Suprapubic skin (tissue), 4 donors: ENCODE measurements around the gene DOHH. TPM values are rescaled to one million over a fixed set of nuclear protein-coding genes. Genes with fewer than 3 reads are reported as not detected.
A peak's percentile ranks its signal among the peaks of the same experiment; 100 is the strongest.

Source experiments
- DNase-seq, 2 donors: peaks; one replicate each; pipeline ENCODE4 v3.0.0-alpha.2; 2019; ENCODE audit warnings: low spot score in 2 of 2
- H3K27ac ChIP-seq: fragments of 200-600 bp; sonication (generic); one replicate; pipeline ENCODE4 v1.5.1; 2019
- H3K27me3 ChIP-seq: fragments of 200-600 bp; sonication (generic); one replicate; pipeline ENCODE4 v1.5.1; 2019
- H3K36me3 ChIP-seq: fragments of 200-600 bp; sonication (generic); one replicate; pipeline ENCODE4 v1.5.1; 2019
- H3K4me1 ChIP-seq: fragments of 200-600 bp; sonication (generic); one replicate; pipeline ENCODE4 v1.5.1; 2019
- H3K4me3 ChIP-seq: fragments of 200-600 bp; sonication (generic); one replicate; pipeline ENCODE4 v1.5.1; 2019; ENCODE audit warnings: mild to moderate bottlenecking
- H3K9me3 ChIP-seq: fragments of 200-600 bp; sonication (generic); one replicate; pipeline ENCODE4 v1.5.1; 2019
- EP300 ChIP-seq: sonication (generic); formaldehyde crosslinking; IDR thresholded peaks from one replicate; pipeline ENCODE4 v1.6.1; 2017; ENCODE audit warnings: antibody characterized with exemption
- POLR2A ChIP-seq, 2 donors: fragments of 450-650 bp; IDR thresholded peaks; one replicate each; pipeline ENCODE4 v1.6.1; 2017; ENCODE audit warnings: antibody characterized with exemption in 2 of 2, mild to moderate bottlenecking in 2 of 2, moderate library complexity in 2 of 2
- POLR2AphosphoS5 ChIP-seq, 3 donors: sonication (generic); formaldehyde crosslinking; IDR thresholded peaks; one replicate each; pipeline ENCODE4 v1.6.1; 2017; ENCODE audit warnings: antibody characterized with exemption in 3 of 3
- WGBS: methylation state at CpG from one replicate; pipeline ENCODE4 v1.1.5; 2018; 5-methylcytosine and 5-hydroxymethylcytosine counted together
- total RNA-seq, 4 donors: library from RNA; depleted of rRNA; stranded (reverse); fragments of >200 nt; gene quantifications; one replicate each; pipeline ENCODE4 v1.1.0, GENCODE V29; 2016
- TF ChIP-seq, protein P1 (sequence below), 2 donors: fragments of 200-600 bp in 1 of 2; fragments of 450-650 bp in 1 of 2; sonication (generic) in 1 of 2; IDR thresholded peaks; one replicate each; pipeline ENCODE4 v1.5.1; 2016 to 2019; ENCODE audit warnings: antibody characterized with exemption in 2 of 2, mild to moderate bottlenecking in 1 of 2, moderate library complexity in 1 of 2

Gene DOHH
- total RNA-seq, 4 donors from 2014 or later: 10.9 to 21.7 (median 17.9) TPM

DNA sequence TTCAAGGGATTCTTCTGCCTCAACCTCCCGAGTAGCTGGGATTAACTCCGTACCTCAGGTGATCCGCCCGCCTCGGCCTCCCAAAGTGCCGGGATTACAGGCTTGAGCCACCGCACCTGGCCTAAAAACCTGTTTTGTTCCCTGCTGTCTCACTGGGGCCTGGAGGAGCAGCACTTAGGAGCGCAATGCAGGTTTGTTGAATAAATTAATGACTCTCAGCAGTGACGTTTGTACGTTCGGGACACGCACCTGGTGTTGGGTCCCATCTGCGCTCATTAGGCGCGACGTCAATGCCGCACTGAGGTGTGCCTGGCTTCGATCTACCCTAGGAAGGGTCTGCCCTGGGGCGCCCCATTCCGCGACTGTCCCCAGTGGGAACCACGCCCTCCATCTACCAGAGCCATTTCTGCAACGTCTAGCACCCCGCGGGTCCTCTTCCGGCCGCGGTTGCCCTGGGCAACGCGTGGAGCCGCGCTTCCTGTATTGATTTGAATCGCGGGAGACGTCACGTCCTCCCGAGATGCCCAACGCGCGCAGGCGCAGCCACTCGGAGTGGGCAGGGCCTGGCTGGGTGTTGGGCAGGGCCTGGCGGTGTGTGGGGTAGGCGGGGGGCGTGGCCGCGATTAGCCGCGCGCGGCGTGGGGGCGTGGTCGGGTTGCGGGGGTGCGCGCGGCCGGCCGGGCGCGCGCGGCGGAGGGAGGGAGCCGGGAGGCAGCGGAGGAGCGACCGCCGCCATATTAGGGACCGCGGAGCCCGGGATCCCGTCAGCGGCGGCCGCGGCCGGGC, 5.3 kb upstream of the DOHH start, which contains the start of gene FZR1:
FZR1 (plus strand) TSS at position 714 of the 786 bp plus-strand sequence. CDS start 16,679 bp downstream, outside the sequence.
- Histone ChIP-seq H3K27ac (peak within 1 kb of the TSS; percentile 91), H3K27me3 (no peaks in the 10 kb centered on the region), H3K36me3 (peaks cover 21% of the 10 kb centered on the region), H3K9me3 (no peaks in the 10 kb centered on the region), H3K4me1 (peaks cover 35% of the 10 kb centered on the region), H3K4me3 (peak within 1 kb of the TSS; percentile 98)
- DNase-seq: peak; percentile 99 to 100
- WGBS: 4% methylated on average over 7 of the region's 79 CpGs
- TF ChIP-seq EP300 (no peak), POLR2AphosphoS5 (IDR thresholded peaks at IDR 0.05) (peak in 2 of 3 donors; percentile 57 to 72), POLR2A (IDR thresholded peaks at IDR 0.05) (peak; percentile 51 to 58)
- TF ChIP-seq, protein P1, sequence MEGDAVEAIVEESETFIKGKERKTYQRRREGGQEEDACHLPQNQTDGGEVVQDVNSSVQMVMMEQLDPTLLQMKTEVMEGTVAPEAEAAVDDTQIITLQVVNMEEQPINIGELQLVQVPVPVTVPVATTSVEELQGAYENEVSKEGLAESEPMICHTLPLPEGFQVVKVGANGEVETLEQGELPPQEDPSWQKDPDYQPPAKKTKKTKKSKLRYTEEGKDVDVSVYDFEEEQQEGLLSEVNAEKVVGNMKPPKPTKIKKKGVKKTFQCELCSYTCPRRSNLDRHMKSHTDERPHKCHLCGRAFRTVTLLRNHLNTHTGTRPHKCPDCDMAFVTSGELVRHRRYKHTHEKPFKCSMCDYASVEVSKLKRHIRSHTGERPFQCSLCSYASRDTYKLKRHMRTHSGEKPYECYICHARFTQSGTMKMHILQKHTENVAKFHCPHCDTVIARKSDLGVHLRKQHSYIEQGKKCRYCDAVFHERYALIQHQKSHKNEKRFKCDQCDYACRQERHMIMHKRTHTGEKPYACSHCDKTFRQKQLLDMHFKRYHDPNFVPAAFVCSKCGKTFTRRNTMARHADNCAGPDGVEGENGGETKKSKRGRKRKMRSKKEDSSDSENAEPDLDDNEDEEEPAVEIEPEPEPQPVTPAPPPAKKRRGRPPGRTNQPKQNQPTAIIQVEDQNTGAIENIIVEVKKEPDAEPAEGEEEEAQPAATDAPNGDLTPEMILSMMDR (IDR thresholded peaks at IDR 0.05): no peak

DNA sequence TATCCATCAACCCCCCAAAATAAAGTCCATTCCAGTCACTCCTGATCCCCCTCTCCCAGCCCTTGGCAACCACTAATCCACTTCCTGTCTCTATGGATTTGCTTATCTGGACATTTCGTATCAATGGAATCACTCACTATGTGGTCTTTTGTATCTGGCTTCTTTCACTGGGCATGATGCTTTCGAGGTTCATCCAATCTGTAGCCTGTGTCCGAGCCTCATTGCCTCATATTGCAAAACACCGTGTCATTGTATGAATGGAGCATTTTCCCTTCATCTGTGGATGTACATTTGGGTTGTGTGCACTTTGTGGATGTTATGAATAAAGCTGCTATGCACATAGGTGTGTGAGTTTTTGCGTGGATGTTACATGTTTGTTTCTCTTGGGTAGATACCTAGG, 4.3 kb upstream of the DOHH start:
- Histone ChIP-seq H3K9me3 (no peaks in the 10 kb centered on the region), H3K36me3 (peaks cover 11% of the 10 kb centered on the region), H3K27me3 (no peaks in the 10 kb centered on the region), H3K4me3 (no peak overlapping the region), H3K27ac (peak overlapping the region; percentile 91), H3K4me1 (peaks cover 36% of the 10 kb centered on the region)
- no peak for DNase-seq
- 77% methylated on average over 5 of the region's 5 CpGs for WGBS
- TF ChIP-seq EP300 (no peak), POLR2A (IDR thresholded peaks at IDR 0.05) (no peak), POLR2AphosphoS5 (IDR thresholded peaks at IDR 0.05) (no peak)
- TF ChIP-seq, protein P1 (IDR thresholded peaks at IDR 0.05): no peak

DNA sequence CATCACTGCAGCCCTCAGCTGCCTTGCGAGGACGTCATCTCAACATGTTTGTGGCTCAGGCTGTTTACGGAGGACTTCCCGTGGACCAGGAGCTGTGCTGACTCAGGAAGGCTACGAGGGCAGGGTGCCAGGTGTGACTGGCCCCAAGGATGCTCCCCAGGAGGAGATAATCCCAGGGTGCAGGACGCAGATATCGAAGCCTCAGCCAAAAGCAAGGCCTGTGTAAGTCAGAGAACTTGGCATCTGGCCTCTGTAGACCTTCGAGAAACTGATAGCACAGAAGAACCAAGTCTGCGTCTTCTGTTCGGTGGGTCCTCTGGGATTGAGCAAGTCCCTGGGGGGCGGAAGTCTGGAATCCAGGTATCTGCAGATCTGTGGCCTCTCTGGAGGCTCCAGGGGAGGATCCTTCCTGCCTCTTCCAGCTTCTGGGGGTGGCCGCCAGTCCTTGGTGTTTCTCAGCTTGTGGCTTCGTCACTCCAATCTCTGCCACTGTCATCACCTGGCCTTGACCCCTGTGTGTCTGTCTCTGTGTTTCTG, 2.6 kb upstream of the DOHH start:
- 94% methylated on average over 12 of the region's 13 CpGs for WGBS
- no peak overlapping the region for H3K27ac ChIP-seq
- H3K9me3 ChIP-seq: no peaks in the 10 kb centered on the region

DNA sequence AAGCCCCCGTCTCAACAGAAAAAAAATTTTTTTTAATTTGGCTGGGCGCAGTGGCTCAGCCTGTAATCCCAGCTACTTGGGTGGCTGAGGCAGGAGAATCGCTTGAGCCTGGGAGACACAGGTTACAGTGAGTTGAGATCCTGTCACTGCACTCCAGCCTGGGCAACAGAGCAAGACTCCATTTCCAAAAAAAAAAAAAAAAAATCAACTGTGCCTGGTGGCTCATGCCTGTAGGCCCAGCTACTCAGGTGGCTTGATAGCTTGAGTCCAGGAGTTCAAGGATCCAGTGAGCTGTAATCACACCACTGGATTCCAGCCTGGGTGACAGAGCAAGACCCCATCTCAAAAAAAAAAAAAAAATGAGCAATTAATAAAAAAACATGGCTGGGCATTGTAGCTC, 1.3 kb upstream of the DOHH start:
- TF ChIP-seq POLR2AphosphoS5 (IDR thresholded peaks at IDR 0.05): no peak
- Histone ChIP-seq H3K27ac (no peak overlapping the region), H3K4me3 (no peak overlapping the region), H3K9me3 (no peaks in the 10 kb centered on the region), H3K36me3 (peaks cover under 1% of the 10 kb centered on the region), H3K4me1 (peaks cover 28% of the 10 kb centered on the region), H3K27me3 (no peaks in the 10 kb centered on the region)
- 83% methylated on average over 3 of the region's 3 CpGs for WGBS
- no peak for DNase-seq

More for the DNA sequence above, 2.6 kb upstream of the DOHH start:
- no peak for DNase-seq
- TF ChIP-seq POLR2A (IDR thresholded peaks at IDR 0.05) (no peak), EP300 (no peak), POLR2AphosphoS5 (IDR thresholded peaks at IDR 0.05) (no peak)
- TF ChIP-seq, protein P1 (IDR thresholded peaks at IDR 0.05): no peak
- Histone ChIP-seq H3K27me3 (no peaks in the 10 kb centered on the region), H3K4me3 (no peak overlapping the region), H3K36me3 (no peaks in the 10 kb centered on the region), H3K4me1 (peaks cover 34% of the 10 kb centered on the region)

DNA sequence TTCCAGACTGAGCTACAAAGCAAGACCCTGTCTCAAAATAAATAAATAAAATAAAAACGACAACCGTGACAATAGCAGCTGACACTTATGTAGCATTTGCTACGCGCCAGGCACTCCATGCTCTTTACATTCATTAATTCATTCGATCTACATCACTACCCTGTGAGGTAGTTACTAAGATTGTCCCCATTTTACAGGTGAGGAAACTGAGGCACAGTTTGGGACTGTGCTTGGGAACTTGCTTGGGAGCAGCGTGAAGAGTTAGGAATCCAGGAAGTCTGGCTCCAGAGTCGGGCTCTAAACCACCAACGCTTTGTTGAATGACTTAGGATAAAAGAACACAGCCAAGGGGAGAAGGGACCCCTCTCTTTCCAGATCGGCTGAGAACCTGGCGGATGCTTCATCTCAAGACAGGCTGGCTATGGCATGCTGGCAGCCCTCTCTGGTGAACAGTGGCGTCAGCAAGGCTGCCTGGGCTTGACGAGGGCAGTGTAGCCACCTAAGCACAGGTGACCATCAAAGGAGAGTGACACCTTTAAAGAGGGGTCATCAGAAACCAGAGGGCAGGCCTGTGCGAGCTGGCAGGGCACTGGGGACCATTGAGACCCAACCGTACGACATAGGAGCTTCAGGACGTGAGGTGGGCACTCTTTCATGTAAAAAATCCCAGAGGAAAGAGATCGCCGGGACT, 591 bp downstream of the DOHH start:
- WGBS: 27% methylated on average over 18 of the region's 18 CpGs

More for the DNA sequence above, 591 bp downstream of the DOHH start:
- TF ChIP-seq EP300 (no peak), POLR2A (IDR thresholded peaks at IDR 0.05) (no peak), POLR2AphosphoS5 (IDR thresholded peaks at IDR 0.05) (no peak)
- TF ChIP-seq, protein P1 (IDR thresholded peaks at IDR 0.05): no peak
- Histone ChIP-seq H3K4me1 (peaks cover 20% of the 10 kb centered on the region), H3K27ac (peak overlapping the region; percentile 90), H3K36me3 (peaks cover 19% of the 10 kb centered on the region), H3K4me3 (peak overlapping the region; percentile 75), H3K9me3 (no peaks in the 10 kb centered on the region), H3K27me3 (no peaks in the 10 kb centered on the region)
- DNase-seq: no peak
